Panc1 (cell line): ENCODE measurements around the gene RAP1GAP. TPM values are rescaled to one million over a fixed set of nuclear protein-coding genes. Genes with fewer than 3 reads are reported as not detected.
A peak's percentile ranks its signal among the peaks of the same experiment; 100 is the strongest.

ENCODE experiments used
- ATAC-seq: fragments of 200-7000 bp; cut with Tn5 transposase; 2 replicates; pipeline ENCODE4 v1.9.1; 2020; ENCODE audit warnings: mild to moderate bottlenecking, moderate library complexity
- BruUV-seq: library from RNA; stranded (reverse); fragments of 400-500 nt; replicated peaks from 2 replicates; lab custom pipeline; 2021; lab: Mats Ljungman, UMichigan
- CTCF ChIA-PET: fragments of 300-600 bp; sonication (Branson Sonifier 250); formaldehyde crosslinking; loops from one replicate; lab custom pipeline; 2022; ENCODE audit warnings: antibody characterized with exemption; lab: Charles Lee
- POLR2A ChIA-PET: fragments of 300-600 bp; sonication (Branson Sonifier 250); formaldehyde crosslinking; loops from one replicate; lab custom pipeline; 2022; ENCODE audit warnings: antibody characterized with exemption; lab: Charles Lee
- DNase-seq: peaks from one replicate; pipeline ENCODE4 v3.0.0-alpha.2; 2010; ENCODE audit warnings: low read depth, low spot score
- H3K27ac ChIP-seq: 2 replicates; pipeline ENCODE4 v1.5.1; 2011; ENCODE audit warnings: mild to moderate bottlenecking, low read length, inconsistent platforms
- H3K27me3 ChIP-seq: fragments of 200-500 bp; sonication (Bioruptor generic); 2 replicates; pipeline ENCODE4 v1.6.0; 2014; ENCODE audit warnings: low read length, inconsistent platforms; ENCODE audit not compliant: control insufficient read depth, insufficient read depth
- H3K36me3 ChIP-seq: fragments of 200-500 bp; sonication (Bioruptor generic); 2 replicates; pipeline ENCODE4 v1.5.1; 2014; ENCODE audit warnings: inconsistent platforms, mild to moderate bottlenecking, low read length, moderate library complexity; ENCODE audit not compliant: control insufficient read depth, insufficient read depth
- H3K4me1 ChIP-seq: 2 replicates; pipeline ENCODE4 v1.5.1; 2011; ENCODE audit warnings: inconsistent platforms, mild to moderate bottlenecking, low read length, moderate library complexity; ENCODE audit not compliant: control insufficient read depth, insufficient read depth
- H3K4me3 ChIP-seq, 2 experiments: 2 replicates each; pipeline ENCODE4 v1.5.1; 2011 to 2012; ENCODE audit warnings: low read depth in 2 of 2, low read length in 2 of 2, mild to moderate bottlenecking in 2 of 2, inconsistent platforms in 1 of 2, moderate library complexity in 1 of 2
- H3K9me3 ChIP-seq: fragments of 200-500 bp; sonication (Bioruptor generic); 2 replicates; pipeline ENCODE4 v1.5.1; 2014; ENCODE audit warnings: low read depth, mild to moderate bottlenecking, inconsistent platforms, low read length, moderate library complexity; ENCODE audit not compliant: control insufficient read depth, insufficient read depth
- POLR2AphosphoS5 ChIP-seq: IDR thresholded peaks from 2 replicates; pipeline ENCODE4 v1.6.1; 2012; ENCODE audit warnings: mild to moderate bottlenecking, low read depth, low read length, moderate library complexity
- SIN3A ChIP-seq: IDR thresholded peaks from 2 replicates; pipeline ENCODE4 v1.6.1; 2012; ENCODE audit warnings: low read depth, mild to moderate bottlenecking, low read length, moderate library complexity, borderline replicate concordance; ENCODE audit not compliant: insufficient read depth
- TCF7L2 ChIP-seq: IDR thresholded peaks from 2 replicates; pipeline ENCODE4 v1.6.1; 2011; ENCODE audit warnings: mild to moderate bottlenecking, low read depth, low read length, inconsistent platforms
- in situ Hi-C: cut with HindIII; loops from 2 replicates; pipeline ENCODE4 v1.10.0; 2016; ENCODE audit warnings: low sequenced_read_pairs, low pct_unique_long_range_greater_than_20kb
- intact Hi-C: fragments of 100-400 bp; cut with micrococcal nuclease; formaldehyde crosslinking; loops from one replicate; pipeline ENCODE4 v1.10.0; 2022; ENCODE audit not compliant: unreplicated experiment
- total RNA-seq: library from RNA; stranded (reverse); gene quantifications from one replicate; pipeline ENCODE4 v1.2.1, GENCODE V29; 2021; ENCODE audit not compliant: unreplicated experiment
- TF ChIP-seq, protein P1 (sequence below), 2 experiments: IDR thresholded peaks; 2 replicates each; pipeline ENCODE4 v1.6.1; 2011 to 2012; ENCODE audit warnings: low read depth in 2 of 2, control low read depth in 1 of 2, low read length in 1 of 2, mild to moderate bottlenecking in 1 of 2, moderate library complexity in 1 of 2; ENCODE audit not compliant: insufficient read depth in 1 of 2
- TF ChIP-seq, protein P2 (sequence below): fragments of 450-650 bp; IDR thresholded peaks from 2 replicates; pipeline ENCODE4 v1.5.1; 2017; ENCODE audit warnings: mild to moderate bottlenecking

RAP1GAP gene
- total RNA-seq, 1 experiment from 2014 or later: 4.6 TPM

DNA sequence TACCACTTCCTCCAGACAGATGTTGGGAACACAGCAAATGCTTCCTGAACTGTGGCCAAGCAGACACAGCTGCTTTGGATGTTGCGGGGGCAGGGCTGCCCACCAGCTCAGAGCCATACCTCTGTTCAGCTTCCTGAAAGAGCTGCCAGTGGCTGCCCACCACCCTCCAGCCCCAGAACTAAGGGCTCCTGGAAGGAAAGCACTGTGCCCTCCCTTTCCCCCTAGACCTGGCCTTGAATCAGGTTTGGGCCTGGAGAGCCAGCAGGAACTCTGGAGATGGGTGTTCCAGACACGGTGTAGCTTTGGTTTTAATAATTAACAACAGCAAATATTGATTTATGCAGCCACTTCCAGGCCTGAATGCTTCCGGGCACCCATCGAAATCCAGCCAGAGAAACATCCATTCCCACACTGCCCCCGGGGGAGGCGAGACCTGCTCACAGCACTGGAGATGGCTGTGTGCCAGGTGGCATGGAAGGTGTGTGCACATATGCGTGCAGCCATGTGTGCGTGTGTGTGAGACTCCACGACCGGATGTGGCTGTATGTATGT, 45.7 kb downstream of the RAP1GAP start:
- Histone ChIP-seq H3K4me1 (peaks cover 3% of the 10 kb centered on the region; the same call in 1 of the 2 replicates), H3K9me3 (no peaks in the 10 kb centered on the region), H3K27ac (no peak overlapping the region), H3K36me3 (no peaks in the 10 kb centered on the region), H3K4me3 (no peak overlapping the region), H3K27me3 (no peaks in the 10 kb centered on the region)
- intact Hi-C loops (no loop called here), in situ Hi-C loops (no loop called here)
- CTCF ChIA-PET: no interaction called here
- ATAC-seq (no peak), DNase-seq (no peak)
- POLR2A ChIA-PET: no interaction called here
- TF ChIP-seq, protein P1, sequence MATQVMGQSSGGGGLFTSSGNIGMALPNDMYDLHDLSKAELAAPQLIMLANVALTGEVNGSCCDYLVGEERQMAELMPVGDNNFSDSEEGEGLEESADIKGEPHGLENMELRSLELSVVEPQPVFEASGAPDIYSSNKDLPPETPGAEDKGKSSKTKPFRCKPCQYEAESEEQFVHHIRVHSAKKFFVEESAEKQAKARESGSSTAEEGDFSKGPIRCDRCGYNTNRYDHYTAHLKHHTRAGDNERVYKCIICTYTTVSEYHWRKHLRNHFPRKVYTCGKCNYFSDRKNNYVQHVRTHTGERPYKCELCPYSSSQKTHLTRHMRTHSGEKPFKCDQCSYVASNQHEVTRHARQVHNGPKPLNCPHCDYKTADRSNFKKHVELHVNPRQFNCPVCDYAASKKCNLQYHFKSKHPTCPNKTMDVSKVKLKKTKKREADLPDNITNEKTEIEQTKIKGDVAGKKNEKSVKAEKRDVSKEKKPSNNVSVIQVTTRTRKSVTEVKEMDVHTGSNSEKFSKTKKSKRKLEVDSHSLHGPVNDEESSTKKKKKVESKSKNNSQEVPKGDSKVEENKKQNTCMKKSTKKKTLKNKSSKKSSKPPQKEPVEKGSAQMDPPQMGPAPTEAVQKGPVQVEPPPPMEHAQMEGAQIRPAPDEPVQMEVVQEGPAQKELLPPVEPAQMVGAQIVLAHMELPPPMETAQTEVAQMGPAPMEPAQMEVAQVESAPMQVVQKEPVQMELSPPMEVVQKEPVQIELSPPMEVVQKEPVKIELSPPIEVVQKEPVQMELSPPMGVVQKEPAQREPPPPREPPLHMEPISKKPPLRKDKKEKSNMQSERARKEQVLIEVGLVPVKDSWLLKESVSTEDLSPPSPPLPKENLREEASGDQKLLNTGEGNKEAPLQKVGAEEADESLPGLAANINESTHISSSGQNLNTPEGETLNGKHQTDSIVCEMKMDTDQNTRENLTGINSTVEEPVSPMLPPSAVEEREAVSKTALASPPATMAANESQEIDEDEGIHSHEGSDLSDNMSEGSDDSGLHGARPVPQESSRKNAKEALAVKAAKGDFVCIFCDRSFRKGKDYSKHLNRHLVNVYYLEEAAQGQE (IDR thresholded peaks at IDR 0.05; ENCODE audit: insufficient read depth in 1 of 2, low read depth in 2 of 2, low read length in 1 of 2): no peak
- TF ChIP-seq POLR2AphosphoS5 (no peak), TCF7L2 (no peak), SIN3A (no peak)
- TF ChIP-seq, protein P2, sequence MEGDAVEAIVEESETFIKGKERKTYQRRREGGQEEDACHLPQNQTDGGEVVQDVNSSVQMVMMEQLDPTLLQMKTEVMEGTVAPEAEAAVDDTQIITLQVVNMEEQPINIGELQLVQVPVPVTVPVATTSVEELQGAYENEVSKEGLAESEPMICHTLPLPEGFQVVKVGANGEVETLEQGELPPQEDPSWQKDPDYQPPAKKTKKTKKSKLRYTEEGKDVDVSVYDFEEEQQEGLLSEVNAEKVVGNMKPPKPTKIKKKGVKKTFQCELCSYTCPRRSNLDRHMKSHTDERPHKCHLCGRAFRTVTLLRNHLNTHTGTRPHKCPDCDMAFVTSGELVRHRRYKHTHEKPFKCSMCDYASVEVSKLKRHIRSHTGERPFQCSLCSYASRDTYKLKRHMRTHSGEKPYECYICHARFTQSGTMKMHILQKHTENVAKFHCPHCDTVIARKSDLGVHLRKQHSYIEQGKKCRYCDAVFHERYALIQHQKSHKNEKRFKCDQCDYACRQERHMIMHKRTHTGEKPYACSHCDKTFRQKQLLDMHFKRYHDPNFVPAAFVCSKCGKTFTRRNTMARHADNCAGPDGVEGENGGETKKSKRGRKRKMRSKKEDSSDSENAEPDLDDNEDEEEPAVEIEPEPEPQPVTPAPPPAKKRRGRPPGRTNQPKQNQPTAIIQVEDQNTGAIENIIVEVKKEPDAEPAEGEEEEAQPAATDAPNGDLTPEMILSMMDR: no peak
- BruUV-seq: no TSS peak

DNA sequence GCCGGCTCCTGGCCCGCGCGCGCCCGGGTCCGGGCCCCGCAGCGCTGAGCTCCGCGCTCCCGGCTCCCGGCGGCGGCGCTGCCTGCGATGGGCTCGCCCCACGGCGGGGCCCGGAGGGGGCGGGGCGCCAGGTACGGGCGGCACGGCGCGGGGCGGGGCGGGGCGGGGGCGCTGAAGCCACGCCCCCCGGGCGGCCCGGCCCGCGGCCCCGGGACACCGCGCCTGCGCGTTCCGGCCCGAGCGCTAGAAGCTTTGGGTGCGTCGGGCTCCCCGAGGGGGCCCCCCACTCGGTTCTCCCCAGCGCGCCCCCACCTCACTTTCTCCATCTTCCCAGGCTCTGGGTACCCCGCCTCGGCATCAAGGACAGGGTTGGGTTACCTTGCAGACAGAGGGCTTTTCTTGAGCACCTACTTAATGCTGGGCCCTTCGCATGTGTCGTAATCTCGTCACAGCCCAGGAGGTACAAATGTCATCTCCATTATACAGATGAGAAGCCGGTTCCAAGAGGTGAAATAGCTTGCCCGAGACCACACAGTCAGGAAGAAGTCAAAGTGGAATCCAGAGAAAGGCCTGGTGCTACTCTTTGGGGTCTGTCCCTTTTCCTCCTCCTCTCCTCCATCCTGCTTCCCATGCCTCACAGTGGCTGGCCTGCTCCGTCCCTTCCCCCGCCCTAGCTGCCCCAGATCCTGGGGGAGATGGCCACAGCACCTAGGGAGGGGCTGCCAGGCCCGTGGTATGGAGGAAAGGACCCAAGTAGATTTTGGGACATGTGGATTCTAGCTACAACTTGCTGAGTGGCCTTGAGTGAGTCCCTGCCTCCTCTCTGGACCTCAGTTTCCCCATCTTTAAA, 46.5 kb downstream of the RAP1GAP start:
- TF ChIP-seq SIN3A: no peak
- no peak for TF ChIP-seq POLR2AphosphoS5
- TF ChIP-seq, protein P2: no peak
- TF ChIP-seq, protein P1 (IDR thresholded peaks at IDR 0.05; ENCODE audit: insufficient read depth in 1 of 2, low read depth in 2 of 2, low read length in 1 of 2): no peak
- TF ChIP-seq TCF7L2: no peak
- Histone ChIP-seq H3K27ac (peak overlapping the region; percentile 68; the same call in 1 of the 2 replicates), H3K9me3 (no peaks in the 10 kb centered on the region), H3K4me1 (peaks cover 3% of the 10 kb centered on the region; the same call in 1 of the 2 replicates), H3K27me3 (no peaks in the 10 kb centered on the region), H3K4me3 (peak overlapping the region; percentile 38 to 41), H3K36me3 (no peaks in the 10 kb centered on the region)
- no peak for DNase-seq
- ChIA-PET POLR2A (no interaction called here), CTCF (no interaction called here)
- no TSS peak for BruUV-seq
- in situ Hi-C loops: no loop called here
- peak; percentile 80 for ATAC-seq
- intact Hi-C loops: no loop called here
